Measurements from ENCODE around the gene ABT1. TPM values are rescaled to one million over a fixed set of nuclear protein-coding genes. Genes with fewer than 3 reads are reported as not detected.
A peak's percentile ranks its signal among the peaks of the same experiment; 100 is the strongest.

The ABT1 gene
- total and polyA plus RNA-seq, 2 experiments from 2014 or later: 25.7 to 29.1 TPM

- Mint-ChIP-seq H3K36me3 (ENCODE audit: low read depth) (peaks cover 12% of the 10 kb centered on the region), H3K27me3 (ENCODE audit: insufficient read depth, low read depth, poor library complexity) (peaks cover 10% of the 10 kb centered on the region), H3K27ac (no peak overlapping the region), H3K4me3 (no peak overlapping the region), H3K4me1 (peaks cover 3% of the 10 kb centered on the region; the same call in 2 of the 3 replicates), H3K9me3 (peaks cover 3% of the 10 kb centered on the region; the same call in 1 of the 3 replicates)
- H3K9me2 ChIP-seq (ENCODE audit: insufficient read depth): no peaks in the 10 kb centered on the region
- peak overlapping the region; percentile 80 for H3K4me2 ChIP-seq
- H3F3A ChIP-seq (replicated peaks; ENCODE audit: low read depth): 0 out of 2 replicates have a peak, but pooled peaks cover 1% of the 10 kb centered on the region
- DNase-seq (ENCODE audit: low spot score) (peak; percentile 82), ATAC-seq (peak; percentile 50)
- H2AFZ ChIP-seq: peak overlapping the region; percentile 40; the same call in 1 of the 2 replicates
- H4K20me1 ChIP-seq (replicated peaks; ENCODE audit: insufficient read depth): no peaks in the 10 kb centered on the region
- 0 out of 2 replicates have a peak, but pooled peaks have one; percentile 38 for TF ChIP-seq ETS1 (IDR thresholded peaks at IDR 0.05)
- TF ChIP-seq, protein P1, sequence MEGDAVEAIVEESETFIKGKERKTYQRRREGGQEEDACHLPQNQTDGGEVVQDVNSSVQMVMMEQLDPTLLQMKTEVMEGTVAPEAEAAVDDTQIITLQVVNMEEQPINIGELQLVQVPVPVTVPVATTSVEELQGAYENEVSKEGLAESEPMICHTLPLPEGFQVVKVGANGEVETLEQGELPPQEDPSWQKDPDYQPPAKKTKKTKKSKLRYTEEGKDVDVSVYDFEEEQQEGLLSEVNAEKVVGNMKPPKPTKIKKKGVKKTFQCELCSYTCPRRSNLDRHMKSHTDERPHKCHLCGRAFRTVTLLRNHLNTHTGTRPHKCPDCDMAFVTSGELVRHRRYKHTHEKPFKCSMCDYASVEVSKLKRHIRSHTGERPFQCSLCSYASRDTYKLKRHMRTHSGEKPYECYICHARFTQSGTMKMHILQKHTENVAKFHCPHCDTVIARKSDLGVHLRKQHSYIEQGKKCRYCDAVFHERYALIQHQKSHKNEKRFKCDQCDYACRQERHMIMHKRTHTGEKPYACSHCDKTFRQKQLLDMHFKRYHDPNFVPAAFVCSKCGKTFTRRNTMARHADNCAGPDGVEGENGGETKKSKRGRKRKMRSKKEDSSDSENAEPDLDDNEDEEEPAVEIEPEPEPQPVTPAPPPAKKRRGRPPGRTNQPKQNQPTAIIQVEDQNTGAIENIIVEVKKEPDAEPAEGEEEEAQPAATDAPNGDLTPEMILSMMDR (conservative IDR thresholded peaks at IDR 0.05; ENCODE audit: low read depth in 2 of 2): no peak
- no peaks in the 10 kb centered on the region for H3K4me1 ChIP-seq (ENCODE audit: insufficient read depth)
- H3K27ac ChIP-seq (ENCODE audit: low read depth): no peak overlapping the region
- H3K79me2 ChIP-seq (replicated peaks; ENCODE audit: insufficient read depth): peaks cover 13% of the 10 kb centered on the region
- H3K36me3 ChIP-seq (ENCODE audit: insufficient read depth): peaks cover 6% of the 10 kb centered on the region; the same call in 1 of the 2 replicates
- peak overlapping the region; percentile 66 for H3K4me3 ChIP-seq
- no peaks in the 10 kb centered on the region for H3K27me3 ChIP-seq (ENCODE audit: insufficient read depth)
Measured at GRCh38 chr6:26594730-26595632, 1.8 kb upstream of the ABT1 start.

GRCh38 chr6:26595669-26596269 is 984 bp upstream of the ABT1 start:
- H3K27ac ChIP-seq (ENCODE audit: low read depth): no peak overlapping the region
- TF ChIP-seq ZNF114 (CRISPR knock-in tag; IDR thresholded peaks at IDR 0.05) (no peak), CREB1 (CRISPR knock-in tag; IDR thresholded peaks at IDR 0.05; ENCODE audit: low read depth) (peak; percentile 39; the same call in 1 of the 2 replicates), POLR2AphosphoS5 (IDR thresholded peaks at IDR 0.05; ENCODE audit: low read depth) (0 out of 2 replicates have a peak, but pooled peaks have one; percentile 31)
- TF ChIP-seq, protein P1 (conservative IDR thresholded peaks at IDR 0.05; ENCODE audit: low read depth in 2 of 2): peak; percentile 88 to 91
- peak overlapping the region; percentile 80 for H3K4me2 ChIP-seq
- H3K79me2 ChIP-seq (replicated peaks; ENCODE audit: insufficient read depth): peaks cover 13% of the 10 kb centered on the region
- DNase-seq (ENCODE audit: low spot score): peak; percentile 96
- Mint-ChIP-seq H3K9me3 (peaks cover 3% of the 10 kb centered on the region; the same call in 1 of the 3 replicates), H3K27ac (no peak overlapping the region), H3K36me3 (ENCODE audit: low read depth) (peaks cover 12% of the 10 kb centered on the region), H3K4me3 (no peak overlapping the region), H3K27me3 (ENCODE audit: insufficient read depth, low read depth, poor library complexity) (peaks cover 10% of the 10 kb centered on the region), H3K4me1 (peaks cover 3% of the 10 kb centered on the region; the same call in 2 of the 3 replicates)
- no peaks in the 10 kb centered on the region for H3K9me2 ChIP-seq (ENCODE audit: insufficient read depth)
- H3K4me1 ChIP-seq (ENCODE audit: insufficient read depth): no peaks in the 10 kb centered on the region
- H2AFZ ChIP-seq: peak overlapping the region; percentile 40; the same call in 1 of the 2 replicates
- H3K4me3 ChIP-seq: peak overlapping the region; percentile 66
- ATAC-seq: peak; percentile 77
- 0 out of 2 replicates have a peak, but pooled peaks cover 5% of the 10 kb centered on the region for H3F3A ChIP-seq (replicated peaks; ENCODE audit: low read depth)
- H3K36me3 ChIP-seq (ENCODE audit: insufficient read depth): peaks cover 6% of the 10 kb centered on the region; the same call in 1 of the 2 replicates
- no peaks in the 10 kb centered on the region for H4K20me1 ChIP-seq (replicated peaks; ENCODE audit: insufficient read depth)
- no peaks in the 10 kb centered on the region for H3K27me3 ChIP-seq (ENCODE audit: insufficient read depth)
